Right lobe of liver (tissue), 4 donors: Measurements from ENCODE around the gene ABCA6.

Experiments used
- POLR2A ChIP-seq: fragments of 450-650 bp; IDR thresholded peaks from one replicate; pipeline ENCODE4 v1.6.1; 2017; ENCODE audit warnings: antibody characterized with exemption, mild to moderate bottlenecking
- TF ChIP-seq, protein P1 (sequence below), 4 donors: fragments of 200-600 bp in 3 of 4; fragments of 450-650 bp in 1 of 4; IDR thresholded peaks; one replicate each; pipeline versions ENCODE4 v1.5.1 to v1.8.0; 2016 to 2022; ENCODE audit warnings: antibody characterized with exemption in 4 of 4, mild to moderate bottlenecking in 2 of 4
- donor health status: DM: no; HTN: no; CAD: no.
- donor health status: DM: no; HTN: no; CAD: no.
- donor health status: DM: no; HTN: yes; CAD: no.

DNA sequence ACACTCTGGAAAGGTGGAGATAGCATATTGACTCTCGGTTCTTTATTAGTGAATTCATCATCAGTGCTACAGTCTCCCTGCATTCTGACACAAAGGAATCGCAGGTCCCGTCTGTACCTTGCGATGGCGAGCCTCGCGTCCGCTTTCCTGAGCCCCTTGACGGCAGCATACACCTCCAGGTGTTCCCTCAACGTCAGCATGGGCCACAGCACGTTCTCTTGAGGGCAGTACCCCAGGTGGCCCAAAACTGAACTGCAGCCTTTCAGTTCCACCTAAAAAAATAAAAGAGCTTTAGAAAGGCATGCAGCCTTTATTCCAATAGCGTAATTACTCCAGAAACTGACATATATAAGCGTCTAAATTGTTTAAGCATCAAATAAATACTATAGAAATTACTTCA is 56.8 kb downstream of the ABCA6 start:
- TF ChIP-seq, protein P1, sequence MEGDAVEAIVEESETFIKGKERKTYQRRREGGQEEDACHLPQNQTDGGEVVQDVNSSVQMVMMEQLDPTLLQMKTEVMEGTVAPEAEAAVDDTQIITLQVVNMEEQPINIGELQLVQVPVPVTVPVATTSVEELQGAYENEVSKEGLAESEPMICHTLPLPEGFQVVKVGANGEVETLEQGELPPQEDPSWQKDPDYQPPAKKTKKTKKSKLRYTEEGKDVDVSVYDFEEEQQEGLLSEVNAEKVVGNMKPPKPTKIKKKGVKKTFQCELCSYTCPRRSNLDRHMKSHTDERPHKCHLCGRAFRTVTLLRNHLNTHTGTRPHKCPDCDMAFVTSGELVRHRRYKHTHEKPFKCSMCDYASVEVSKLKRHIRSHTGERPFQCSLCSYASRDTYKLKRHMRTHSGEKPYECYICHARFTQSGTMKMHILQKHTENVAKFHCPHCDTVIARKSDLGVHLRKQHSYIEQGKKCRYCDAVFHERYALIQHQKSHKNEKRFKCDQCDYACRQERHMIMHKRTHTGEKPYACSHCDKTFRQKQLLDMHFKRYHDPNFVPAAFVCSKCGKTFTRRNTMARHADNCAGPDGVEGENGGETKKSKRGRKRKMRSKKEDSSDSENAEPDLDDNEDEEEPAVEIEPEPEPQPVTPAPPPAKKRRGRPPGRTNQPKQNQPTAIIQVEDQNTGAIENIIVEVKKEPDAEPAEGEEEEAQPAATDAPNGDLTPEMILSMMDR (IDR thresholded peaks at IDR 0.05): peak in 1 of 4 donors; percentile 14
- no peak for TF ChIP-seq POLR2A
